Measurements from ENCODE around the gene PSAT1.

- no peak for TF ChIP-seq CTCF (conservative IDR thresholded peaks at IDR 0.05; ENCODE audit: low read length)
- no peak for TF ChIP-seq EZH2phosphoT487 (IDR thresholded peaks at IDR 0.05; ENCODE audit: borderline replicate concordance)
Observed at GRCh38 chr9:78354324-78354973, 57.5 kb downstream of the PSAT1 start.
